ENCODE measurements around the gene CHRD.

- TF ChIP-seq CTCF (IDR thresholded peaks at IDR 0.05) (no peak), POLR2A (IDR thresholded peaks at IDR 0.05) (no peak), POLR2AphosphoS5 (IDR thresholded peaks at IDR 0.05) (no peak), EP300 (IDR thresholded peaks at IDR 0.05) (no peak)
Measured at GRCh38 chr3:184377374-184377773, 2.5 kb upstream of the CHRD start.

Measured in stomach (tissue), 4 donors.